Prostate gland (tissue), 2 donors: ENCODE data around the gene PSMD3.

ENCODE experiments used
- POLR2A ChIP-seq: fragments of 450-650 bp; IDR thresholded peaks from one replicate; pipeline ENCODE4 v1.6.1; 2016; ENCODE audit warnings: antibody characterized with exemption, mild to moderate bottlenecking
- TF ChIP-seq, protein P1 (sequence below), 4 experiments: fragments of 200-600 bp in 2 of 4; fragments of 450-650 bp in 2 of 4; sonication (generic) in 2 of 4; IDR thresholded peaks; 1 replicate in 3 of 4; 2 replicates in 1 of 4; pipeline ENCODE4 v1.5.1; 2016 to 2019; ENCODE audit warnings: antibody characterized with exemption in 4 of 4, mild to moderate bottlenecking in 2 of 4, moderate library complexity in 2 of 4

GRCh38 chr17:39939588-39940419, 40.8 kb upstream of the PSMD3 start:
- TF ChIP-seq, protein P1, sequence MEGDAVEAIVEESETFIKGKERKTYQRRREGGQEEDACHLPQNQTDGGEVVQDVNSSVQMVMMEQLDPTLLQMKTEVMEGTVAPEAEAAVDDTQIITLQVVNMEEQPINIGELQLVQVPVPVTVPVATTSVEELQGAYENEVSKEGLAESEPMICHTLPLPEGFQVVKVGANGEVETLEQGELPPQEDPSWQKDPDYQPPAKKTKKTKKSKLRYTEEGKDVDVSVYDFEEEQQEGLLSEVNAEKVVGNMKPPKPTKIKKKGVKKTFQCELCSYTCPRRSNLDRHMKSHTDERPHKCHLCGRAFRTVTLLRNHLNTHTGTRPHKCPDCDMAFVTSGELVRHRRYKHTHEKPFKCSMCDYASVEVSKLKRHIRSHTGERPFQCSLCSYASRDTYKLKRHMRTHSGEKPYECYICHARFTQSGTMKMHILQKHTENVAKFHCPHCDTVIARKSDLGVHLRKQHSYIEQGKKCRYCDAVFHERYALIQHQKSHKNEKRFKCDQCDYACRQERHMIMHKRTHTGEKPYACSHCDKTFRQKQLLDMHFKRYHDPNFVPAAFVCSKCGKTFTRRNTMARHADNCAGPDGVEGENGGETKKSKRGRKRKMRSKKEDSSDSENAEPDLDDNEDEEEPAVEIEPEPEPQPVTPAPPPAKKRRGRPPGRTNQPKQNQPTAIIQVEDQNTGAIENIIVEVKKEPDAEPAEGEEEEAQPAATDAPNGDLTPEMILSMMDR (IDR thresholded peaks at IDR 0.05) = peak in 1 of 4 experiments; percentile 5
- no peak for TF ChIP-seq POLR2A
